Right hindlimb (tissue), 1 donor: Measurements from ENCODE around the gene EXOC2.
"Not testable (repeated sequence)": the region's sequence is repeated elsewhere in the genome, so short reads cannot be mapped to it uniquely, and the experiment has no call there.

Experiments used
- DNase-seq: peaks from one replicate; pipeline ENCODE4 v3.0.0-alpha.2; 2018

EXOC2 gene

GRCh38 chr6:582370-582769, 110.6 kb downstream of the EXOC2 start:
- no peak for DNase-seq

- DNase-seq = no peak
Measured at GRCh38 chr6:579339-579738, 113.6 kb downstream of the EXOC2 start.

GRCh38 chr6:572596-573265, 120.2 kb downstream of the EXOC2 start:
- DNase-seq = no peak

- DNase-seq = no peak
Measured at GRCh38 chr6:571892-572291, 121.0 kb downstream of the EXOC2 start.

- DNase-seq = no peak
Measured at GRCh38 chr6:570825-571224, 122.1 kb downstream of the EXOC2 start.

DNA sequence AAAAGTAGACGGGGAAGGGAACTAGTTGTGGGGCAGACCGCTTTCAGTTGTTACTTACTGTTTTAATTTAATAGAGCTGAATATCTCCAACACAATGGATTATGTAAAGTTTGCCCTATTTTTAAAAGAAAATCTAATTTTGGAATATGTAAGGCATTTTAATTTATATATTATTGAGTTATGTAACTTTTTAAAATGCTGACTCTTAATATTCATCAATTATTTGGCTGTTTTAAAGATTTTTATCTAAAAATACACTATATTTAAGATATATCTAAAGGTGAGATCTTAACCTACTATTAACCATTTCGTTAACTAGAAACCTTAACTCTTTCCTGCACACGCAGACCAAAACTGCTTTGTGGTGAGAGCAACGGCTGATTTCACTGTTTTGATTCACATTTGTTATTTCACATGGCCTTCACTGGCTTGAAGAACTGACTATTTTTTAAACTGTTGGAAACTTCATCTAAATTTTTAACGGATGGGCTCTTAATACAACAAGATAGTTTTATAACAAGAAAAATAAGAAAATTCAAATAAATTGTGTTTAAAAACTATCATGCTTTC, 123.9 kb downstream of the EXOC2 start:
- DNase-seq = no peak

- DNase-seq = no peak
Measured at GRCh38 chr6:568085-568484, 124.9 kb downstream of the EXOC2 start.

DNA sequence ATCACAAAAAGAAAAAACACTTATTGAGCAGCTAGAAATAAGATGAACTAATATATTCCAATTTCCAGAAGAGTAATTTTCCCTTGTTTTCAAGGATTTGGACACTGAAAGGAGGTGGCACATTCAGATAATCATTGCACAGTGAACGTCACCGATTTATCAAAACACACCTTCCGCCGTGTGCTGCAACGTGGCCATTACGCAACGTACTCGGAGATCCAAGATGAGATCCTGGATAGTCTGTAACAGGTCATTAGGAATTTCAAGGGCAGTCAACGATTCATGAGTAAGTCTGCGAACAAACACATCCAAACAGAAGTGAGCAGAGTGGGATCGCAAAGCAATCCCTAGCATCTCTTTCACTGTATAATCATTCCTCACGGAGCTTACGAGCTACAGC, 129.1 kb downstream of the EXOC2 start:
- DNase-seq = no peak

GRCh38 chr6:562052-562676, 130.8 kb downstream of the EXOC2 start:
- DNase-seq = no peak

- not testable (repeated sequence) for DNase-seq
Measured at GRCh38 chr6:561335-561734, 131.6 kb downstream of the EXOC2 start.

DNA sequence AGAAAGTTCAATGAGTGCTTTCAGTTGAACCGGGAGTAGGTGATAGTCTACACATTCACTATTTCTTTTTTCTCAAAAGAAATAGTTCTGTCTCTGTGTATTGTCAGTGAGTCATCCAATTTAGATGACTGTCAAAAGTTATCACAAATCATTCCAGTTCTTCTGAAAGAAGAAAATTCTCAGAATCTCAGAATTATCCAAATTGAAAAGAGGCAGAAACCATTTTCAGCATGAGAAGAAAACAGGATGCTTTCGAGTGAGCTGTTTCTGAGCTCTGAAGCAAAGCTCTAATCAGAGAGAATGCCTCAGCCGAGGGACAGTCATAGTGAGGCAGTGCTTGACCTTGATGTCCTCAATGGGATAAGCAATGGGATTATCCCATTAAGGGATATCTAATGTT, 134.0 kb downstream of the EXOC2 start:
- DNase-seq = no peak

DNA sequence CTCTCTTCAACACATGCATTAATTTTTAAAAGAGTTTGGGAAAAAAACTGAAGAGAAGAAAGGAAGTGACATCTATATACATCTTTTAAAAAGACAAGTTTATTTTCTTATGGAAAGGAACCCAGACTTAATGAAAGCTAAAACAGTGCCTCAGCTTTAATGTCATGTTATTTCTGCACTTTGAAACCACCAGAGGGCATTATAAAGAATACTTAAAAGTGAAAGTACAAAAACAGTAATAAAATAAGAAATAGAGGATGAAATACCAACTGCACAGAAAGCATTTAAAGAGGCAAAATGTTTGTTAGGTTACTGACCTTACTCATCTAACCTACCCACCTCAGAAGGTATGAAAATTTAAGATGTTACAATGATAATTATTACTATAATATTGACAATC, 134.8 kb downstream of the EXOC2 start:
- DNase-seq = no peak

DNA sequence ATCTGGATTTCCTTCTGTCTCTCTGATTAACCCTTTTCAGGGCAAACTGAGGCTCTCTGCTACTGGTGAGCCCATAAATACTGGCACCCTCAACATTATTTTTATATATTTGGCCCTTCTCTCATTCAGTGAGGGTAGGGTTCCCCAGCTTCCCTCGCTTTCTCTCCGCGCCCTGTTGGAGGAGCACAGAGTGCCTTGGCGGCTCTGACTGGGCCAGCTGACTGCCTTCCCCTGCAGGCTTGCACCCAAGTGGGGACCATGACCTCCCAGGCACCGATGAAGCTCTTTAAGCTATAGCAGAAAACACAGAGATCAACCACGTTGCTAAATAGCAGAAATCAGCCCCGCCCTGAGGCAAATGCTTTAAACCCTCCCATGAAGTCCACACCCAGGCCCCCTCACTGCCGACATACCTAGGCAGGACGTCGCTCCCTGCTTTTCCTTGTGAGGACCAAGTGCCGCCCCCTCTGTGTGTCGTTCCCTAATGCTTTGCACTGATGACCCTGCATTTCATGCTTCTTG, 141.0 kb downstream of the EXOC2 start:
- DNase-seq = no peak

GRCh38 chr6:551405-551804, 141.5 kb downstream of the EXOC2 start:
- no peak for DNase-seq

DNA sequence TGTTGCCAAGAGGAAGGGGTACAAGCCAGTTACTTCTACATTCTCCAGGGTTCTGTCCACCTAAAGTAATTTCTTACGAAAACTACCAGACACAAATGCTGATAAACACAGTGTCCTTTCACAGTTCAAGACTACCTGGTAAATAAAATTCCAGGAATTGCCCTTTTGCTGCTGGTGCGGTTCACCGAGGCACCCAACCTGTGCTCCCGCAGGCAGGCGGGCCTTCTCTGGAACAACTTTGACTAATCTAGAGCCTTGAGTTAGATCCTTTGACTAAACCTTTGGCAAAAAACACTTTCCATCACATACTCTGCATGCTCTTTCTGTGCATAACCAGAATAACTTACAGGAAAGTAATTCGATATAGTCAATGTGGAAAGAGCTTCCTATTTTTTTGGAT, 143.0 kb downstream of the EXOC2 start:
- DNase-seq = no peak

DNA sequence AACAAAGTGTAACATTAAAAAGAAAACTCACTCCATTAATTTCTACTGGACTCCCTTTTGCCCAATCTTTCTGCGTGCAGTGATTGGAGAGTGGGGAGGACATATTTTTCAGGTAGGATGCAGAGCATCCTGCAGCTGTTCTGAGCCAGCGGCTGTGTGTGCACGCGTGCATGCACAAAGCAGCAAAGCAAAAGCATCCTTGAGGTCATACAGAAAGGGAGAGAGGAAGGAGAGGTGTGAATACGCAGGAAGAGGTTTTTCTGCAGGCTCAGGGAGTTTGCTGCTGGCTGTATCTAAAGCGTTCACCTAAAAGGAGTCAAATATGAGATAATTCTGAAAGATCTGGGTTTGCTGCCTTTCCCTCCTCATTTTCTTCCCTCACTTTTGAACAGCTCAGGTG, 144.4 kb downstream of the EXOC2 start:
- DNase-seq = no peak

- no peak for DNase-seq
Measured at GRCh38 chr6:548091-548490, 144.8 kb downstream of the EXOC2 start.

DNA sequence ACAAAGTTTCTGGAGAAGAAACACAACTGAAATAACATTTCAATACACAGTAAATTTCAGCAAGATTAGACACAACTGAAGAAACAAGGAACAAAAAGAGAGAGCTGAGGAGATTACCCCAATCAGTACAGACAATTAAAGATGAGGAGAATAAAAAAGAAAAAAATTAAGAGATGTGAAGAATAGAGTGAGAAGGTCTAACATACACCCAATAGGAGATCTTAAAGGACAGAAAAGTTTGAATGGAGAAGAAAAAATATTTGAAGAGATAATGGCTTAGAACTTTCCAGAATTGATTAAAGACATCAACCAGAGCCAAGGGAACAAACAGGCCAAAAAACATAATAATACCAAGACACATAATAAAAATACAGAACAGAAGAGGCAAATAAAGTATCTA, 152.4 kb downstream of the EXOC2 start:
- DNase-seq = no peak

- no peak for DNase-seq
Measured at GRCh38 chr6:537114-537513, 155.8 kb downstream of the EXOC2 start.

- no peak for DNase-seq
Measured at GRCh38 chr6:530425-530824, 162.5 kb downstream of the EXOC2 start.

GRCh38 chr6:528989-529388, 163.9 kb downstream of the EXOC2 start:
- no peak for DNase-seq

DNA sequence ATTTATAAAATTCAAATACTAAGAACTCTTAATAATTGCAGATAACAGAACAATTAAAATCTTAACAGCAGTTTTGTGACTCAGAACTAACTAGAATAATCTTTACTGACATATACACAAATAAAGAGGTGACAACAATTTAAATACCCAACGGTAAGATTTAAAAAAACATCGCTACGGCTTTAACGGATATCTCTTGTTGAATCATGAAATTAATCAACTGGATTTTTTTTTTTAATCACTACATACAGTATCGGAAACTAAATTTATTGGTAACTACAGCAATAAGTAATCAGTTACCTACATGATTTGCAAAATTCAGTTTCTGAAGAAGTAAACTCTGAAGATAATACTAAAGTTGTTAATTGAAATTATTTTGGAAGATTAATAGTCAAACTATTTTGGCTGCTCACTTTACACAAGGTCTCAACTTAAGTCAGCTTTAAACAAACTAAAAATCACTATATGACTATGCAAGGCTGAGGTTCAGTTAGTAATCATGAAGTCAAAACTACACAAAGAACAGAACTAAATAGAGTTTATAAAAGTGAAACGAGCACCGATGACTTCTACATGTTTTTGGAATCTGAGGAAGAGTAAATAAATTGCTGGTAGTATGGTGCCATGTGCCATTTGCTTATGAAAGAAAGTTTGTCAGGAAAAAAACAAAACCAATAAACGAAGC, 164.8 kb downstream of the EXOC2 start:
- DNase-seq = no peak

- DNase-seq = no peak
Measured at GRCh38 chr6:524803-525202, 168.1 kb downstream of the EXOC2 start.

DNA sequence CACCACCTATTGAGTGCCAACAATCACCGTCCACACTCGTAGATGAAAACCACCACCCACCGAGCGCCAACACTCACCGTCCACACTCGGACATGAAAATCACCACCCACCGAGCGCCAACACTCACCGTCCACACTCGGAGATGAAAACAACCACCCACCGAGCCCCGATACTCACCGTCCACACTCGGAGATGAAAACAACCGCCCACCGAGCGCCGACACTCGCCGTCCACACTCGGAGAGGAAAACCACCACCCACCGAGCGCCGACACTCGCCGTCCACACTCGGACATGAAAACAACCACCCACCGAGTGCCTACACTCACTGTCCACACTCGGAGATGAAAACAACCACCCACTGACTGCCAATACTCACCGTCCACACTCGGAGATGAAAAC, 172.1 kb downstream of the EXOC2 start:
- DNase-seq = no peak
